ENCODE data around the gene CS. TPM values are rescaled to one million over a fixed set of nuclear protein-coding genes. Genes with fewer than 3 reads are reported as not detected.

The CS gene
- total RNA-seq, 1 experiment from 2014 or later = 250 TPM

- no peaks in the 10 kb centered on the region for H3K23me2 ChIP-seq (ENCODE audit: insufficient read length, low read depth, low read length, poor library complexity, severe bottlenecking)
- no peak overlapping the region for H3K23ac ChIP-seq (ENCODE audit: insufficient read length, low read depth, low read length)
- H3K79me1 ChIP-seq (ENCODE audit: insufficient read depth, low read depth, low read length, poor library complexity, severe bottlenecking) = no peaks in the 10 kb centered on the region
- no peak overlapping the region for H2BK15ac ChIP-seq (ENCODE audit: low read depth, low read length)
- H2BK20ac ChIP-seq (ENCODE audit: low read depth, low read length, poor library complexity, severe bottlenecking) = no peak overlapping the region
- no CpG with 5 or more reads among the region's 5 CpGs for WGBS (ENCODE audit: extremely low coverage, insufficient read length, low lambda C conversion rate)
- no peak overlapping the region for H4K8ac ChIP-seq (replicated peaks; ENCODE audit: insufficient read length, low read depth, low read length)
- Mint-ChIP-seq H3K9me3 (no peaks in the 10 kb centered on the region), H3K27me3 (ENCODE audit: low read depth) (peaks cover 13% of the 10 kb centered on the region), H3K4me1 (peaks cover 2 to 10% of the 10 kb centered on the region in 2 experiments; a peak in 1 of 4 replicates), H3K36me3 (ENCODE audit: insufficient read depth in 1 of 3, low read depth in 3 of 3) (peaks cover 20 to 31% (median 27%) of the 10 kb centered on the region in 3 experiments; a peak in 6 of 7 replicates), H3K4me3 (no peak overlapping the region), H3K27ac (no peak overlapping the region; a peak in 1 of 7 replicates)
- no peak overlapping the region for H4K91ac ChIP-seq (ENCODE audit: insufficient read length, low read depth, low read length)
- H3K14ac ChIP-seq (ENCODE audit: insufficient read depth, low read length) = no peak overlapping the region
- no peaks in the 10 kb centered on the region for H3K27me3 ChIP-seq (ENCODE audit: insufficient read depth, low read length)
- H3K9me3 ChIP-seq (ENCODE audit: control insufficient read depth, low read depth, low read length) = no peaks in the 10 kb centered on the region
- H2AFZ ChIP-seq (ENCODE audit: low read length) = no peak overlapping the region
- H3K27ac ChIP-seq (ENCODE audit: insufficient read length, low read depth, low read length) = no peak overlapping the region
- no peaks in the 10 kb centered on the region for H4K20me1 ChIP-seq (ENCODE audit: control insufficient read depth, insufficient read depth, insufficient read length)
- no peak for TF ChIP-seq CTCF (conservative IDR thresholded peaks at IDR 0.05)
- H3K9ac ChIP-seq (ENCODE audit: extremely low read depth, insufficient read length, low read length) = no peak overlapping the region
- H3K4me1 ChIP-seq (ENCODE audit: insufficient read depth, low read length) = no peaks in the 10 kb centered on the region
- H3K18ac ChIP-seq (ENCODE audit: insufficient read length, low read depth, low read length) = no peak overlapping the region
- H3K56ac ChIP-seq (ENCODE audit: insufficient read length, low read depth, low read length) = no peak overlapping the region
- H2BK5ac ChIP-seq (ENCODE audit: insufficient read length, low read length) = no peak overlapping the region
- H3K79me2 ChIP-seq (ENCODE audit: insufficient read depth, low read length) = no peaks in the 10 kb centered on the region
- no peak overlapping the region for H3K4me2 ChIP-seq (ENCODE audit: insufficient read depth, insufficient read length, low read length)
- H3T11ph ChIP-seq (ENCODE audit: low read length) = no peak overlapping the region
- no peak overlapping the region for H2BK12ac ChIP-seq (ENCODE audit: insufficient read length, low read depth, low read length)
- no peak for DNase-seq
- H2AK5ac ChIP-seq (ENCODE audit: insufficient read length, low read length) = no peak overlapping the region
- H3K4ac ChIP-seq (ENCODE audit: low read depth, low read length) = no peak overlapping the region
- H4K5ac ChIP-seq (ENCODE audit: insufficient read length, low read depth, low read length) = no peak overlapping the region
- no peak overlapping the region for H2BK120ac ChIP-seq (ENCODE audit: low read depth, low read length, poor library complexity, severe bottlenecking)
Measured at GRCh38 chr12:56236985-56237384, 63.1 kb downstream of the CS start.

Data from H9 (cell line).